Subcutaneous abdominal adipose tissue (tissue), 5 donors: Measurements from ENCODE around the gene OR5H2.
"Not testable (repeated sequence)": the region's sequence is repeated elsewhere in the genome, so short reads cannot be mapped to it uniquely, and the experiment has no call there.

Experiments
- H3K27ac ChIP-seq: one replicate; pipeline ENCODE4 v1.7.0; 2013; ENCODE audit warnings: low read depth, mild to moderate bottlenecking, inconsistent platforms, low read length, moderate library complexity
- H3K27me3 ChIP-seq, 5 donors: one replicate each; pipeline ENCODE4 v1.7.0; 2013; ENCODE audit warnings: low read length in 5 of 5, inconsistent platforms in 1 of 5; ENCODE audit not compliant: control insufficient read depth in 5 of 5, insufficient read depth in 4 of 5
- H3K36me3 ChIP-seq, 5 donors: one replicate each; pipeline ENCODE4 v1.7.0; 2013; ENCODE audit warnings: low read length in 5 of 5; ENCODE audit not compliant: control insufficient read depth in 5 of 5, insufficient read depth in 5 of 5
- H3K4me1 ChIP-seq, 5 donors: one replicate each; pipeline ENCODE4 v1.7.0; 2013; ENCODE audit warnings: low read length in 5 of 5, mild to moderate bottlenecking in 3 of 5, moderate library complexity in 1 of 5; ENCODE audit not compliant: control insufficient read depth in 5 of 5, insufficient read depth in 5 of 5
- H3K4me3 ChIP-seq, 5 donors: one replicate each; pipeline ENCODE4 v1.7.0; 2013; ENCODE audit warnings: low read length in 5 of 5, low read depth in 1 of 5
- H3K9ac ChIP-seq, 5 donors: one replicate each; pipeline ENCODE4 v1.7.0; 2013; ENCODE audit warnings: low read length in 5 of 5, mild to moderate bottlenecking in 4 of 5, moderate library complexity in 3 of 5
- H3K9me3 ChIP-seq, 5 donors: one replicate each; pipeline ENCODE4 v1.7.0; 2013; ENCODE audit warnings: low read length in 5 of 5; ENCODE audit not compliant: control insufficient read depth in 5 of 5
- donor health status: healthy.
- donor health status: healthy.
- donor health status: healthy.
- donor health status: healthy.
- donor health status: healthy.

OR5H2 gene

GRCh38 chr3:98282205-98282604 lies at the start of gene OR5H2:
Gene OR5H2 (plus strand): TSS chr3:98282505. CDS start chr3:98282903, 398 bp downstream.
- no peaks in the 10 kb centered on the region for H3K9me3 ChIP-seq
- no peaks in the 10 kb centered on the region for H3K36me3 ChIP-seq
- H3K4me3 ChIP-seq, result no peak within 1 kb of the TSS
- H3K27ac ChIP-seq, result no peak within 1 kb of the TSS
- H3K4me1 ChIP-seq, result no peaks in the 10 kb centered on the region
- H3K27me3 ChIP-seq, result no peaks in the 10 kb centered on the region
- H3K9ac ChIP-seq, result no peak within 1 kb of the TSS

- Histone ChIP-seq H3K27ac (no peak overlapping the region), H3K4me3 (no peak overlapping the region), H3K9me3 (no peaks in the 10 kb centered on the region), H3K4me1 (no peaks in the 10 kb centered on the region), H3K9ac (no peak overlapping the region), H3K27me3 (no peaks in the 10 kb centered on the region), H3K36me3 (no peaks in the 10 kb centered on the region)
These were observed 48.8 kb upstream of the OR5H2 start for GRCh38 chr3:98233468-98233867.

GRCh38 chr3:98240131-98240530 lies 42.2 kb upstream of the OR5H2 start:
- no peaks in the 10 kb centered on the region for H3K27me3 ChIP-seq
- H3K4me1 ChIP-seq, result no peaks in the 10 kb centered on the region

GRCh38 chr3:98242155-98242554 lies 40.1 kb upstream of the OR5H2 start:
- no peaks in the 10 kb centered on the region for H3K27me3 ChIP-seq
- H3K27ac ChIP-seq, result no peak overlapping the region
- H3K4me1 ChIP-seq, result no peaks in the 10 kb centered on the region
- no peak overlapping the region for H3K9ac ChIP-seq
- no peak overlapping the region for H3K4me3 ChIP-seq
- H3K36me3 ChIP-seq, result no peaks in the 10 kb centered on the region
- no peaks in the 10 kb centered on the region for H3K9me3 ChIP-seq

More at GRCh38 chr3:98240131-98240530, 42.2 kb upstream of the OR5H2 start:
- Histone ChIP-seq H3K36me3 (no peaks in the 10 kb centered on the region), H3K9ac (no peak overlapping the region), H3K9me3 (no peaks in the 10 kb centered on the region), H3K27ac (no peak overlapping the region), H3K4me3 (no peak overlapping the region)

- H3K27ac ChIP-seq, result no peak overlapping the region
- no peak overlapping the region for H3K9ac ChIP-seq
- no peak overlapping the region for H3K4me3 ChIP-seq
- no peaks in the 10 kb centered on the region for H3K27me3 ChIP-seq
- H3K9me3 ChIP-seq, result no peaks in the 10 kb centered on the region
- no peaks in the 10 kb centered on the region for H3K36me3 ChIP-seq
- H3K4me1 ChIP-seq, result no peaks in the 10 kb centered on the region
These were observed 38.5 kb upstream of the OR5H2 start for GRCh38 chr3:98243843-98244242.

GRCh38 chr3:98246142-98246541 lies 36.2 kb upstream of the OR5H2 start:
- H3K27ac ChIP-seq, result no peak overlapping the region
- H3K36me3 ChIP-seq, result no peaks in the 10 kb centered on the region
- no peak overlapping the region for H3K4me3 ChIP-seq
- H3K9ac ChIP-seq, result no peak overlapping the region
- H3K4me1 ChIP-seq, result no peaks in the 10 kb centered on the region
- no peaks in the 10 kb centered on the region for H3K9me3 ChIP-seq
- no peaks in the 10 kb centered on the region for H3K27me3 ChIP-seq

GRCh38 chr3:98256026-98256425 lies 26.3 kb upstream of the OR5H2 start:
- H3K4me1 ChIP-seq, result not testable (repeated sequence)

GRCh38 chr3:98259707-98260106 lies 22.6 kb upstream of the OR5H2 start:
- H3K4me3 ChIP-seq, result no peak overlapping the region
- no peaks in the 10 kb centered on the region for H3K4me1 ChIP-seq
- H3K9ac ChIP-seq, result no peak overlapping the region
- H3K36me3 ChIP-seq, result no peaks in the 10 kb centered on the region
- H3K27ac ChIP-seq, result no peak overlapping the region
- peaks cover 0 to 7% (median 0%) of the 10 kb centered on the region in 5 donors for H3K9me3 ChIP-seq
- no peaks in the 10 kb centered on the region for H3K27me3 ChIP-seq

More at GRCh38 chr3:98256026-98256425, 26.3 kb upstream of the OR5H2 start:
- not testable (repeated sequence) for H3K27me3 ChIP-seq, H3K4me3 ChIP-seq, H3K9ac ChIP-seq, H3K9me3 ChIP-seq, H3K27ac ChIP-seq, H3K36me3 ChIP-seq

GRCh38 chr3:98262046-98262445 lies 20.3 kb upstream of the OR5H2 start:
- Histone ChIP-seq H3K27ac (no peak overlapping the region), H3K9me3 (peaks cover 0 to 7% (median 0%) of the 10 kb centered on the region in 5 donors), H3K4me1 (no peaks in the 10 kb centered on the region), H3K9ac (no peak overlapping the region), H3K4me3 (no peak overlapping the region), H3K36me3 (no peaks in the 10 kb centered on the region), H3K27me3 (no peaks in the 10 kb centered on the region)

- no peak within 1 kb of the TSS for H3K4me3 ChIP-seq
- no peaks in the 10 kb centered on the region for H3K27me3 ChIP-seq
- H3K9me3 ChIP-seq, result peaks cover 0 to 7% (median 0%) of the 10 kb centered on the region in 5 donors
- H3K27ac ChIP-seq, result no peak within 1 kb of the TSS
- no peak within 1 kb of the TSS for H3K9ac ChIP-seq
- H3K4me1 ChIP-seq, result no peaks in the 10 kb centered on the region
- H3K36me3 ChIP-seq, result no peaks in the 10 kb centered on the region
These were observed 18.4 kb upstream of the OR5H2 start, which contains the start of gene OR5H6 for GRCh38 chr3:98263944-98264343. Gene OR5H6 (plus strand): TSS chr3:98264244. CDS start chr3:98264333, 89 bp downstream.

GRCh38 chr3:98269846-98270245 lies 12.5 kb upstream of the OR5H2 start:
- Histone ChIP-seq H3K4me3 (no peak overlapping the region), H3K4me1 (no peaks in the 10 kb centered on the region), H3K36me3 (no peaks in the 10 kb centered on the region), H3K9ac (no peak overlapping the region), H3K27ac (no peak overlapping the region), H3K27me3 (no peaks in the 10 kb centered on the region), H3K9me3 (peaks cover 3 to 21% (median 14%) of the 10 kb centered on the region in 5 donors)
